ENCODE results near the gene GINS2. TPM values are rescaled to one million over a fixed set of nuclear protein-coding genes. Genes with fewer than 3 reads are reported as not detected.

GINS2 gene
- total RNA-seq, 2 experiments from 2014 or later = 1.1 to 1.4 TPM

- no peak overlapping the region for H3K4me3 Mint-ChIP-seq
- no peaks in the 10 kb centered on the region for H3K36me3 ChIP-seq (ENCODE audit: insufficient read depth, low read length)
- no peaks in the 10 kb centered on the region for H3K9me3 Mint-ChIP-seq
- H3K4me1 Mint-ChIP-seq (ENCODE audit: low read depth) = no peaks in the 10 kb centered on the region
- DNase-seq (no peak), ATAC-seq (ENCODE audit: poor library complexity) (no peak)
- H3K27me3 ChIP-seq (ENCODE audit: control insufficient read depth in 1 of 2, insufficient read depth in 2 of 2, low read length in 2 of 2) = no peaks in the 10 kb centered on the region
- intact Hi-C loops (cut with DNase I, micrococcal nuclease) = no loop called here
- POLR2A ChIA-PET = no interaction called here
- H3K4me1 ChIP-seq (ENCODE audit: insufficient read depth, low read length) = no peaks in the 10 kb centered on the region
- no peak overlapping the region for H3K4me3 ChIP-seq (ENCODE audit: low read length)
- no peak overlapping the region for H3K27ac ChIP-seq (ENCODE audit: low read depth in 1 of 2, low read length in 2 of 2)
- H3K9me3 ChIP-seq (ENCODE audit: control insufficient read depth in 1 of 2, insufficient read depth in 1 of 2, low read length in 2 of 2) = peaks cover 0 to 8% of the 10 kb centered on the region in 2 experiments
- no peaks in the 10 kb centered on the region for H3K36me3 Mint-ChIP-seq (ENCODE audit: low read depth)
- TF ChIP-seq, protein P1, sequence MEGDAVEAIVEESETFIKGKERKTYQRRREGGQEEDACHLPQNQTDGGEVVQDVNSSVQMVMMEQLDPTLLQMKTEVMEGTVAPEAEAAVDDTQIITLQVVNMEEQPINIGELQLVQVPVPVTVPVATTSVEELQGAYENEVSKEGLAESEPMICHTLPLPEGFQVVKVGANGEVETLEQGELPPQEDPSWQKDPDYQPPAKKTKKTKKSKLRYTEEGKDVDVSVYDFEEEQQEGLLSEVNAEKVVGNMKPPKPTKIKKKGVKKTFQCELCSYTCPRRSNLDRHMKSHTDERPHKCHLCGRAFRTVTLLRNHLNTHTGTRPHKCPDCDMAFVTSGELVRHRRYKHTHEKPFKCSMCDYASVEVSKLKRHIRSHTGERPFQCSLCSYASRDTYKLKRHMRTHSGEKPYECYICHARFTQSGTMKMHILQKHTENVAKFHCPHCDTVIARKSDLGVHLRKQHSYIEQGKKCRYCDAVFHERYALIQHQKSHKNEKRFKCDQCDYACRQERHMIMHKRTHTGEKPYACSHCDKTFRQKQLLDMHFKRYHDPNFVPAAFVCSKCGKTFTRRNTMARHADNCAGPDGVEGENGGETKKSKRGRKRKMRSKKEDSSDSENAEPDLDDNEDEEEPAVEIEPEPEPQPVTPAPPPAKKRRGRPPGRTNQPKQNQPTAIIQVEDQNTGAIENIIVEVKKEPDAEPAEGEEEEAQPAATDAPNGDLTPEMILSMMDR (IDR thresholded peaks at IDR 0.05) = no peak
- H3K27ac Mint-ChIP-seq = no peak overlapping the region
- CTCF ChIA-PET = no interaction called here
- peaks cover 3% of the 10 kb centered on the region for H3K27me3 Mint-ChIP-seq
Observed at GRCh38 chr16:85704011-85704410, 15.3 kb upstream of the GINS2 start.

- H3K27ac ChIP-seq (ENCODE audit: low read depth in 1 of 2, low read length in 2 of 2) = no peak overlapping the region
- H3K36me3 ChIP-seq (ENCODE audit: insufficient read depth, low read length) = no peaks in the 10 kb centered on the region
- intact Hi-C loops (cut with DNase I, micrococcal nuclease) = no loop called here
- H3K4me3 Mint-ChIP-seq = no peak overlapping the region
- no peak overlapping the region for H3K4me3 ChIP-seq (ENCODE audit: low read length)
- ATAC-seq (ENCODE audit: poor library complexity) = no peak
- H3K4me1 ChIP-seq (ENCODE audit: insufficient read depth, low read length) = no peaks in the 10 kb centered on the region
- TF ChIP-seq, protein P1 (IDR thresholded peaks at IDR 0.05) = no peak
- H3K27me3 ChIP-seq (ENCODE audit: control insufficient read depth in 1 of 2, insufficient read depth in 2 of 2, low read length in 2 of 2) = peaks cover 9 to 14% of the 10 kb centered on the region in 2 experiments
- H3K9me3 ChIP-seq (ENCODE audit: control insufficient read depth in 1 of 2, insufficient read depth in 1 of 2, low read length in 2 of 2) = peaks cover 0 to 8% of the 10 kb centered on the region in 2 experiments
- DNase-seq = no peak
- peaks cover 17% of the 10 kb centered on the region for H3K27me3 Mint-ChIP-seq
- ChIA-PET CTCF (no interaction called here), POLR2A (no interaction called here)
- H3K4me1 Mint-ChIP-seq (ENCODE audit: low read depth) = no peaks in the 10 kb centered on the region
- no peak overlapping the region for H3K27ac Mint-ChIP-seq
- H3K36me3 Mint-ChIP-seq (ENCODE audit: low read depth) = no peaks in the 10 kb centered on the region
- no peaks in the 10 kb centered on the region for H3K9me3 Mint-ChIP-seq
Observed at GRCh38 chr16:85699628-85700027, 10.9 kb upstream of the GINS2 start.

GRCh38 chr16:85698935-85699558 is 10.3 kb upstream of the GINS2 start:
- TF ChIP-seq, protein P1 (IDR thresholded peaks at IDR 0.05) = no peak
- no peak overlapping the region for H3K4me3 ChIP-seq (ENCODE audit: low read length)
- Mint-ChIP-seq H3K36me3 (ENCODE audit: low read depth) (no peaks in the 10 kb centered on the region), H3K27me3 (peaks cover 17% of the 10 kb centered on the region), H3K4me1 (ENCODE audit: low read depth) (no peaks in the 10 kb centered on the region), H3K4me3 (no peak overlapping the region), H3K9me3 (no peaks in the 10 kb centered on the region), H3K27ac (no peak overlapping the region)
- DNase-seq = no peak
- intact Hi-C loops (cut with DNase I, micrococcal nuclease) = no loop called here
- ChIA-PET POLR2A (no interaction called here), CTCF (no interaction called here)
- no peaks in the 10 kb centered on the region for H3K36me3 ChIP-seq (ENCODE audit: insufficient read depth, low read length)
- peaks cover 9 to 14% of the 10 kb centered on the region in 2 experiments for H3K27me3 ChIP-seq (ENCODE audit: control insufficient read depth in 1 of 2, insufficient read depth in 2 of 2, low read length in 2 of 2)
- peaks cover 0 to 8% of the 10 kb centered on the region in 2 experiments for H3K9me3 ChIP-seq (ENCODE audit: control insufficient read depth in 1 of 2, insufficient read depth in 1 of 2, low read length in 2 of 2)
- no peak overlapping the region for H3K27ac ChIP-seq (ENCODE audit: low read depth in 1 of 2, low read length in 2 of 2)
- no peak for ATAC-seq (ENCODE audit: poor library complexity)
- no peaks in the 10 kb centered on the region for H3K4me1 ChIP-seq (ENCODE audit: insufficient read depth, low read length)

Data from CD4-positive, alpha-beta T cell (primary cell).